GM19240 (cell line): ENCODE results near the gene MCCC2.
"Not testable (repeated sequence)": the region's sequence is repeated elsewhere in the genome, so short reads cannot be mapped to it uniquely, and the experiment has no call there.

Experiments used
- DNase-seq: peaks from one replicate; pipeline ENCODE4 v3.0.0; 2011; ENCODE audit warnings: low spot score; ENCODE audit not compliant: insufficient read length

The MCCC2 gene

DNA sequence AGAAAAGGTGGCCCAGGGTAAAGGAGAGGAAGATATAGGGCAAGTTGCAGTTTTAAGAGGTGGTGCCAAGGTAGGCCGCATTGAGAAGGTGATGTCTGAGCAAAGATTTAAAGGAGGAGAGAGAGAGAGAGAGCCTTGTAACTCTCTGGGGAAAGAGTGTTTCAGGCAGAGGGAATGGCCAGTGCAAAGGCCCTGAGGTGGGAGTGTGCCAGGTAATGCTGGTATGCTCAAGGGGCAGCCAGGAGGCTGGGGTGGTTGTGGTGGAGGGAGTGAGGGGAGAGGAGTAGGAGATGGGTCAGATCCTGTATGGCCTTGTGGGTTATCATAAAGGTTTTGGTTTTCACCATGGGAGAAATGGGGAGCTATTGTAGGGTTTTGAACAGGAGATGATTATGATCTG, 9.9 kb downstream of the MCCC2 start:
- no peak for DNase-seq

DNA sequence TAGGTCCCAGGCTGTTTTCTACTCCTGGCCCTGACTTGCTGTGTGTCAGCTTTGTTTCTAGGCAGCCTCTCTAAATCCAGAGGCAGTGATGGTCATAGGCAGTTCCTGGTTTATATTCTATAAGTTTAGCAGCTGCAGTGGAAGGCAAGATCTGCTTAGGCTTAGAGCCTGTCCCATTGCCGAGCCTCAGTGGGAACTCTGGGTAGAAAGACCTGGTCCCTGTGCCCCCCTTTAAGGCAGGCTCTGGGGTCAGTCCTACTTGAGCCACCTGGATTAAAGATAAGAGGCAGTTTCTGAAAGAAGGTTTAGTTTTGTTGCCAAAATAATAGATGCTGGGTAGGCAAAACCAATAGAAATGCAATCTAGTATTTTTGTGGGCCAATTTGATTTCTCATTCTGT, 13.6 kb downstream of the MCCC2 start:
- DNase-seq = no peak

DNA sequence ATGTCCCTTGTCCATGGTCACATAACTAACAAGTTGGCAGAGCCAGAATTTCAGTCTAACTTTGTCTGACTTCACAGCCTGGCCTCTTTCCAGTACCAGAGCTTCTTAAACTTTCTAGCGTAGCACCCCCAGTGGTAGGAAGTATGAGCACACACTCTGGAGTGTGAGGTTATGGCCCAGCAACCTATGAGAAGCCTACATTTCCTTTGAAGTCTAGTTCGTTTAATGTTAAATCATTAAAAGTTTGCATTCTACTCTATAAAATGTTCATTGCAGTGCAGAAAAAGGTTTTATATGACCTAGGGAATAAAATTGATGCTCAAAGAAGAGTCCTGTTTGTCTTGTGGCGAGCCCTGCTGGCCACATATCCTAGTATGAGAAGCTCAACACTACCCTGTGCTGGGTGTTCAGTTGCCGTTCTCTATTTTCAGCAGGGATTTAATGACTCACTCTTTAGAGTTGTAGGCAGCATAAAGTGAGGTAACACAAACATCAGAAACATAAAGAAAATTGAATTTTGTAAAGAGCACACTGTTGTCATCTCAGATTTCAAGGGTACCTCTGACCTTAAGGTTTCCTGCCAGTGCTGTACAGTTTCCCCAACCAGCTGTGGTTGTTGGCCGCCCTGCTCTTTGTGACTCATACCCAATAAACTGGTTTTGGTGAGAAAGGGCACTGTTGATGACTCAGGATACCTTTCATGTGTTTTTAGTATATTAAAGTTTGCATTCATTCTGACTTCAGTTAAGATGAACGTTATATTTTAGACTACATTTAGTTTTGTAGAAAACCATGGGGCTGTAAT, 14.3 kb downstream of the MCCC2 start:
- peak; percentile 41 for DNase-seq

DNA sequence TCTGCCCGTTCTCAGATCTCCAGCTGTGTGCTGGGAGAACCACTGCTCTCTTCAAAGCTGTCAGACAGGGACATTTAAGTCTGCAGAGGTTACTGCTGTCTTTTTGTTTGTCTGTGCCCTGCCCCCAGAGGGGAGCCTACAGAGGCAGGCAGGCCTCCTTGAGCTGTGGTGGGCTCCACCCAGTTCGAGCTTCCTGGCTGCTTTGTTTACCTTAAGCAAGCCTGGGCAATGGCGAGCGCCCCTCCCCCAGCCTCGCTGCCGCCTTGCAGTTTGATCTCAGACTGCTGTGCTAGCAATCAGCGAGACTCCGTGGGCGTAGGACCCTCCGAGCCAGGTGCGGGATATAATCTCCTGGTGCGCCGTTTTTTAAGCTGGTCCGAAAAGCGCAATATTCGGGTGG, 22.8 kb downstream of the MCCC2 start:
- not testable (repeated sequence) for DNase-seq

DNA sequence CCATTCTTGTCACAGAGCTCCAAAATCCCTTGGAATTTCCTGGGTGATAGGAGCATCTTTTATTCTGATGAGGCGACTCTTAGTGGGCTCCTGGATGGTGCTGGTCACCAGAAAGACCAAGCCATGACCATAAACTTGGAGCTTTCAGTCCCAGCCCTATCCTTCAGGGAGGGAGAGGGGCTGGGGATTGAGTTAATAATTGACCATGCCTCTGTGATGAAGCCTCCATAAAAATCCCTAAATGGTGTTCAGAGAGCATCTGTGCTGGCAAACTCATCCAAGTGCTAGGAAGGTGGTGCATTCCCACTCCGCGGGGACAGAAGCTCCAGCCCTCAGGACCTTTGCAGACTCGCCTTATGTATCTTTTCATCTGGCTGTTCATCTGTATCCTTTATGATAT, 28.7 kb downstream of the MCCC2 start:
- DNase-seq = no peak

DNA sequence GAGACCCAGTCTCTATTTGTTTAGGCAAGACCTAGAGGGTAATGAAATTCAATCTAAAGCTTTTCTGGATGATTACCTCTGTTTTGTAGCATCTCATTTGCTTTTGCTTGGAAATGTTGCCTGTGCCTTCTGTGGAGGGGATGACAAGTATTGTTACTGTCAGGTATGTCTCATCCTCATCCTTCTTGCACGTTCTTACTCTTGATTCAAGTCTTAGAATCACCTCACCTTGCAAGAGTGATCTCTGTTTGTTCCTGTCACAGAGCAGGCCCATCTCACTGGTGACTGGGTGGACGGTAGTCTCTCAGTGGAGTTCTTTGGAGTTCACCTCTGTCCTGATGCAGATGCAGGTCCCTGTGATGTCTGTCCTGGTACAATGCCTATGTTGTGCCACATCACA, 33.5 kb downstream of the MCCC2 start:
- no peak for DNase-seq

DNA sequence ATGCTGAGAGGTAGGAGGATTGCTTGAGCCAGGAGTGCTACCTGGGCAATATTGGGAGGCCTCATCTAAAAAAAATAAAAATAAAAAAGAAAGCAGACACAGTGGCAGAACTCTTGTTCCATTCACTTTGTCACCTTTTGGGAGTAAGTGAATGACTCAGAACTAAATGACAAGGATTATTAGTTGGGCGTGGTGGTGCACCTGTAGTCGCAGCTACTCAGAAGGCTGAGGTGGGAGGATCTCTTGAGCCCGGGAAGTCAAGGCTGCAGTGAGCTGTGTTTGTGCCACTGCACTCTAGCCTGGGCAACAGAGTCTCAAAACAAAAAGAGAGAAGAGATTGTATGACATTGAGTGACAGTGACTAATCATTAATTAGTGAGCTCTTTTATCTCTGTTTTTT, 34.1 kb downstream of the MCCC2 start:
- no peak for DNase-seq

DNA sequence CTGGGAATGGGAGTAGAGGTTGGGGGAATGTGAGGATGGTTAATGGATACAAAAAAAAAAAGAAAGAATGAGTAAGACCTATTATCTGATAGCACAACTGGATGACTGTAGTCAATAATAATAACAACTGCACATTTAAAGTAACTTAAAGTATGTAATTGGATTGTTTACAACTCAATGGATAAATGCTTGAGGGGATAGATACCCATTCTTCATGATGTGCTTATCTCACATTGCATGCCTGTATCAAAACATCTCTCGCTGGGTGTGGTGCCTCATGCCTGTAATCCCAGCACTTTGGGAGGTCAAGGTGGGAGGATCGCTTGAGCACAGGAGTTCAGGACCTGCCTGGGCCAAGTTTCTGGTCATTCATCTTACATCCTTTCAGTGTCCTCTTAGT, 34.6 kb downstream of the MCCC2 start:
- no peak for DNase-seq

DNA sequence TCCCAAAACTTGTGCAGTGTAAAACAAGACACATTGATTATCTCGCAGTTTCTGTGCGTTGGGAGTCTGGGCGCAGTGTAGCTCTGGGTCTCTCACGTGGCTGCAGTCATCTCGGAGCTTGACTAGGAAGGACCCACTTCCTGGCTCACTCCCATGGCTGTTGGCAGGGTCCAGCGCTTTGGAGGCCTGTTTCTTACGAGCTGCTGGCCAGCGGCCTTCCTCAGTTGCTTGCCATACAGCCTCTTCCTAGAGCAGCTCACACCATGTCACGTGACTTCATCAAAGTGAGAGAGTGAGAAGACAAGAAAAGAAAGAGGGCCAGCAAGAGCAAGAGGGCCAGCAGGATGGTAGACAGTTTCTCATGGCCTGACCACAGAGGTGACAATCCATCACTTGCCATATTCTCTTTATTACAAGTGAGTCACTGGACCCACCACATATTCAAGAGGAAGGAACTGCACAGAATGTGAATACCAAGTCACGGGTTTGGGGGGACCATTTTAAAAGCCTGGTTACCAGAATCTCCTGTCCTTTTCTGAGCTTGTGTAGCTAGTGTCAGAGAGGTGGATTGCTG, 36.2 kb downstream of the MCCC2 start:
- DNase-seq = no peak

DNA sequence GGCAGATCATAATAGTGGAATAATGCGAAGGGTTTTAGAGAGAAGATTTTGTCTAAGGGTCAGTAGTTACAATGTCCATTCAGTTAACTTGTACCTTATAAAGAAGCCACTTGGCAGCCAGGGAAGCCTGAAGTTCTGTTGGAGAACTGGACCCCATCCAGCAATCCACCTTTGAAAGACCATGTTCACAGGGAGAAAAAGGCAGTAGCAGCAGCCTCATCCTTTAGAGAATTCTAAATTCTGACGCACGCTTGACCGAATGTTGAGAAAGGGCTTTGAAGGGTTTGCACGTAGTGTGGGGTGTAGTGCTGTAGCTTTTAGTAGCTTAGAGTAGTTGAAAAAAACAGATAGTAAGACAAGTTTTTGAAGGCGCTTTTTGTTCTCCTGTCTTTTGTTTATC, 42.8 kb downstream of the MCCC2 start:
- no peak for DNase-seq

DNA sequence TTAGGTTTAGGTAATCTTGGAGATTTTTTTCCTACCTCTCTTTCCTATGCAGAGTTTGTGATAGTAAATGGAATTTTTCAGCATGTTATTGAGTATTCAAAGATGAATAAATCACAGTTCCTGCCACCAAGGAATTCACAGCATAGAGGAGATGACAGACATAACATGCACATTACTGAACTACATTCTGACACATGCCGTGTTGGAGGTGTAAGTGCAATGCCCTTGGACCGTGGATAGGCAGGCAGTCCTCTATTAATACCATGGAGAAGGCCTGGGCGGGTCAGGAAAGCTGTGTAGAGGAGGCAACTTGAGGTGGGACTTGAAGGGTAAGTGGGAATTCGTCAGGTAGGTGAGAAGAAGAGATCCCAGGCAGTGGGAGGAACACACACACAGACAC, 43.9 kb downstream of the MCCC2 start:
- DNase-seq = no peak

DNA sequence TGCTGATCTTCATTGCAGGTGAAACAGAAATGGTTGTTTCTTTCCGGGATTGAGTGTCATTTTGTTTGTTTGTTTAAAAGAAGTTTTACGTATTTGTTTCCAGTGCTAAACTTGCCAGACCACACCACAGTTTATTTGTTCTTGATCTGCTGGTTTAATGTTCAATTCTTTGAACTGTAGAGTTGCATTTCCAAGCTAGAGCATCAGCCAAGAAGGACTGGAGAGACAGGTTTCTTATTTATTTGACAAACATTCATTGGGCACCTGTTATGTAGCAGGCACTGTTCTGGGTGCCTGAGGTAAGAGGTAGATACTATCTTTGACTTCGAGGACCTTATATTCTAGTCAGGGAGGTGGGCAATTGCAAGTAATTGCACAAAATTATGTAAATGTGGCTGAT, 45.0 kb downstream of the MCCC2 start:
- no peak for DNase-seq

DNA sequence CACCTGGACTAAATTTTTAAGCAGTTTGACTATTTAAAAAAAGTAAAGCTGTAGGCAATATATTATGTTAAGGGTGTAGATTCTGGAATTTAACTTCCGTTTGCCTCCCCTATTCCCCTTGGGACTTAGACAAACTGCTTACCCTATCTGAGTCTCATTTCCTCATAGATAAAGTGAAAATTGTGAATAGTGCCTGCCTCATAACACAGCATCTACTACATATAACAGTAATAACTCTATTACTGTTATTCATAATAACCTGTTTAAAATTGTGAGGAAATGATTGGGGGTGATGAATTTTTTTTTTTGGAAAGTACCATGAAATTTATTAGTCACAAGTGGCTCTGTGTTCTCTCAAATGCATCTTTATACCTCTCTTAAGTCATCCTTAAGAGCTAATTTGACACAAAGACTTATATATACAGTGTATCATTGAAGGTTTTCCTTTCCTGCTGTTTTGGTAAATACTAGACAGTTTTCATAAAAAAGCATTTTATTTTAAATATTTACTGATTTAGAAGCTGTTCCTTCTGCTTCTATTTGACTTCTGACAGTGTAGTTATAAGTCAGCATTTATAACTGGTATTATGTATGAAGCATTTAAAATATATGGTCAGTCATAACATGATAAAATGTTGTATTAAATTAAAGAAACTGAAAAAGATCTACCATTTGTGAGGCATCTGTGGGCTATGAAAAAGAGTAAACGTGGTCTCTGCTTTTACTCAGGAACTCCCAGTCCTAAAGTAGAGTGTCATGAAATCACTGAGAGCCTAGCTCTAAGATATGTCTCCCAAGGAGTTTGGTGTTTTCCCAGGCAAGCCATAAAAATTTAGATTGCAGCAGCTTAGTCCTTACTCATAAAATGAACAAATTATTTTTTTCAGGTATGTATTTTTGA, 46.4 kb downstream of the MCCC2 start:
- DNase-seq = no peak

DNA sequence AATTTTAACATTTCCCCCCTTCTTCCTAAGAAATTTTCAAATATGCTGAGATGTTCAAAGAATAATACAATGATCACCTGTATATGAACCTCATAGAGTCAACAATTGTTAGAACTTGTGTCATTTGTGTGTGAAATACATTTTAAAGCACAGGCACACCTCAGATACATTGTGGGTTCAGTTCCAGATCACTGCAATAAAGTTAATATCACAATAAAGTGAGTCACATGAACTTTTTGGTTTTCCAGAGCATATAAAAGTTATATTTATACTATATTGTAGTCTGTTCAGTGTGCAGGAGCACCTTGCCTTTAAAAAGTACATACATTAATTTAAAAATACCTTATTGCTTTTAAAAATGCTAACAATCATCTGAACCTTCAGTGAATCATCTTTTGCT, 50.0 kb downstream of the MCCC2 start:
- no peak for DNase-seq

DNA sequence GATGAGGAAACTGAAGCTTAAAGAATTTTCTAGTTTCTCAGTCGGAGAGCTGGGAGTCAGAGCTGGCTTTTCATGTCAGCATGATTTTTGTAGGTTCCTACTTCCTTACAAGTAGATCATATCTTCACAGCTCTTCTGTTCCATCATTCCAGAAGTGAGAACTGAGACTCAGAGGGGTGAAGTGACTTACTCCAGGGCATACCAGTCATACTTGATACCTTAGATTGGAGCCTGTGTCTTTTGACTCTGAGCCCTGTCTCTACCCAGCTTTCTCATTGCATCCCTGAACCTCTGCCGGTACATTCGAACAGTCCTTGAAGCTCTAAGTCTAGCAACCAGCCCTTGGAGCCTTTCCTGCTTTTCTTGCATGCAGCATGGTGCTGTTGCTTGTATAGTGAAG, 53.3 kb downstream of the MCCC2 start:
- DNase-seq = no peak

DNA sequence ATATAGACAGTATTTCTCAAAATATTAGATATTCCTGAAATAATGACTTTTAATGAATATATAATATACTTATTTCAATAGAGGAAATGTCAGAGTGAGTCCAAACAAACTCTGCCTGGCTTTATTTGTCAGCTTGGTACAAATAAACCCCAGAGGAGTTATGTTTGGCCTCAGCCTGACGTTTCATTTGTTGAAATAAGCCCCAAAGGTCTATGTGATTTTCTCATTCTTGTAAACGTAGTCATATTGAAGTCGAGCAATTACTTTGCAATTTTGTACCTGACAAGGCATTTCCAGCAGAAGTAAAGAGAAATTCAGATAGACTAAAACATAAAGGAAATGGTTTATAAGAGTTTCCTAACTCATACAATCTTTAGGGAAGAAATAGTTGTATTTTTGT, 57.9 kb downstream of the MCCC2 start:
- DNase-seq = no peak

DNA sequence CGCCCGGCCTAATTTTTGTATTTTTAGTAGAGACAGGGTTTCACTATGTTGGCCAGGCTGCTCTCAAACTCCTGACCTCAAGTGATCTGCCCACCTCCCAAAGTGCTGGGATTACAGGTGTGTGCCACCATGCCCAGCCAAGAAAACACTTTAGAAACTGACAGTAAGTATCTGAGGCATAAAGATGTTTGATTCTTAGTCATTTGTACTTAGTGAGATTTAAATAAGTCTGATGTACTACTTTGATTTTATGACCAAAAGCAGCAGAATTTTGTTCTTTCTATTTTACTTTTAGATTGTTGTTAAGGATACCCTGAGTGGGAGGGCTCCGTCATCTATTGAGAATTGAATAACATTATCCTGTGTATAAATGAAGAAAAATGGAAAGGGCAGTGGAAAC, 63.8 kb downstream of the MCCC2 start:
- DNase-seq = not testable (repeated sequence)

DNA sequence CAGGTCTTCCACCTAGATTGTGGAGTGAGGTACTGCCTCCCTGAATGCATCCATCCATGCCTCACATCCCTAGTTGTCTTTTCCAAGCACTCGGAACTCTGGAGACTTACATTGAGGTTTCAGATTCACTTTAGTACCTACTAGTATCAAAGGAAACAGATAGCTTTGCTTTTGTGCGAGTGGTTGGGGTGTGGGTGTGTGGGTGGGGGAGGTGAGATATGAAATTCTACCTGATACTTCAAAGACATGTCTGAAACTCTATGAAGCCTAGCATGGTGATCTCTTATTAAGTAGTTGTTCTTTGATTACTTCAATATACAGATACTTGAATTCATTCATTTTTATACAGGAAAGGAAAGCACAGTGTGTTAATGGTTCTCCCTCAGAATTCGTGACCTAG, 64.4 kb downstream of the MCCC2 start:
- no peak for DNase-seq

DNA sequence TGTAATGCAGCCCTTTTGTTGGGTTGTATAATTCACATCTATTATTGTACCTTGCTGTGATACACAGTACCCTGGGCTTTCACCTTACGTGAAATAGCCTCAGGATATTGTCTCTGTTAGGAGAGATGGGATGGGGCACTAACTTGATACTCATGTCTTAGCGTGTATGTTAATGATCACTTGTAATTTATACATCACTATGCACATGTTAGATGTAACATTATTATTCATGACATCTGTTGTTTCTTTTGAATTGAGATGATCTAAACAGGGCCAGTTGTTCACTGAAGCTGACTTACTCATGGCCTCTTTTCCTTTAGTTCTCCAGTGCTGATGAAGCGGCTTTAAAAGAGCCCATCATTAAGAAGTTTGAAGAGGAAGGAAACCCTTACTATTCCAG, 65.2 kb downstream of the MCCC2 start:
- DNase-seq = no peak

DNA sequence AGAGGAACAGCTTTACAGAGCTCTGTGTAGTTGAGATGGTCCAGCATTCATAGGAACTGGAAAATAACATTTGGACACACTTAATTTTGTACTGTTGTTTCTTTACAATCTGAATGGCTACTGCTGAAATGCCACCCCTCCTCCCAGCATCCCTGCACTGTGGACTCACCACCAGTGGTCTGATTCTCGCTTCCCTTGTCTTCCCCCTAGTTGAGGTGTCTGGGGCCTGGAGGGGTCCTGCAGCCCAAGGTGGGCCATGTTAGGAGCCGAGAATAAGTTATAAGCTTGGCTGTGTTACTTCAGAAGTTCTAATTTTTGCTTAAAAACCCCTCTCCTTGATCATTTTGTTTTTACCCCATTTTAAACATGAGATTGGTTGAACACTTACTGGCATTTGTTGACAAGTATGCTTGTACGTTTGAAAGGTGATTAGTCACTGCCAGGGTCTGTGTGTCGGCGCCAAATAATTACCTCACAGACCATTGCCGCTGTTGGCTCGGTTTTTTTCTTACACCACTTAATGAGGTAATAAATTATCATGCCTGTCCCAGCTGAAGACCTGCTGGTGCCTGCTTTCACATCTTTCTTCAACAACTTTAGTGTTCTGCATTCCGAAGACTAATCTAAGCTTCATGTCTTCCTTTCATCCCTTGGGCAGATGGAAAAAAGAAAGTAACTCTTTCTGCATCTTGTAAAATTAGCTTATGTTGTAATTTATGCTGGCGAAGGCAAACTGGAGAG, 65.8 kb downstream of the MCCC2 start:
- no peak for DNase-seq

DNA sequence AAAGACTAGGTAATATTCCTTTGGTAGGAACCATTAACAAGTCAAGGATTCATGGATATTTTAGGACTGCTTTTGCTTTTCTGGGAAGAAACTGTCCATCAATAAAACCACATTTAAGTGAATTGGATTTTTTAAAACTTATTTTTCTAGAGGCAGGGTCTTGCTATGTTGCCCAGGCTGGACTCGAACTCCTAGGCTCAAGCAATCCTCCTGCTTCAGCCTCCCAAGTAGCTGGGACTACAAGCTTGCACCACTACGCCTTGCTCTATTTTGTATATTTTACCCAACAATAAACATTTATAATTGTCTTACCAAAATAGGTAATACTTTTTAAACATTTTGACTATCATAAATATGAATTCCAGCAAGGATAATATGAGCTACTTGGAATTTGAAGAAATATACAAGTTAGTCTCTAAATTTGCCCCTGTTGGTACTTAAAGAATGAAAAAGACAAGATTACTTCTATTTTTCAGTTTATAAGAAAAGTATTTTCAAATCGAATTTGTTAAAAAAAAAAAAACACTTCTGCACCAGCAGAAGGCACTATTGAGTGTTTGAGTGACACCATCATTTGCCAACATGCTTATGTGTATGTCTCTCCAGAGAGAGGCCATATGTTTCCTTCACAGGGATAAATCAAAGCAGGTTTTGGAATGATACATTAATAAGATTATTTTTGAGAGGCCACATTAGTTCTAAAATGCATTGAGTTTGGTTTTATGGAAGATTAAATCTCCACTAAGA, 71.9 kb downstream of the MCCC2 start:
- no peak for DNase-seq
